Body of pancreas (tissue), 4 donors: ENCODE measurements around the gene BRCC3.

Source experiments
- CTCF ChIP-seq, 7 experiments: fragments of 450-650 bp in 4 of 7; fragments of 200-600 bp in 3 of 7; sonication (generic) in 3 of 7; IDR thresholded peaks; one replicate each; pipeline ENCODE4 v1.5.1; 2016 to 2019; ENCODE audit warnings: antibody characterized with exemption in 7 of 7
- POLR2A ChIP-seq, 3 donors: fragments of 450-650 bp; IDR thresholded peaks; one replicate each; pipeline ENCODE4 v1.6.1; 2016; ENCODE audit warnings: antibody characterized with exemption in 3 of 3, mild to moderate bottlenecking in 2 of 3

- TF ChIP-seq POLR2A (IDR thresholded peaks at IDR 0.05) (no peak), CTCF (IDR thresholded peaks at IDR 0.05) (no peak)
Measured at GRCh38 chrX:155169881-155170280, 98.6 kb downstream of the BRCC3 start.
